ENCODE results near the gene PHF23. TPM values are rescaled to one million over a fixed set of nuclear protein-coding genes. Genes with fewer than 3 reads are reported as not detected.

Gene PHF23
- total and polyA plus RNA-seq, 12 donors: 16.1 to 25.0 (median 22.6) TPM

GRCh38 chr17:7258731-7259554, 19.7 kb upstream of the PHF23 start:
- no peak for TF ChIP-seq CTCF (IDR thresholded peaks at IDR 0.05)
- intact Hi-C loops (cut with DNase I): loop anchor here in 2 of 10 donors (10.0 kb wide), 2 partner anchors 306 to 316 kb away; partner anchors contain the start of genes CD68 (in 1 of the 2) and SENP3 (in 1 of the 2)
- Histone ChIP-seq H3K27ac (no peak overlapping the region), H3K27me3 (peaks cover 14 to 38% (median 35%) of the 10 kb centered on the region in 7 donors), H3K9me3 (no peaks in the 10 kb centered on the region), H3K4me1 (peaks cover 7 to 41% (median 29%) of the 10 kb centered on the region in 9 donors), H3K36me3 (peaks cover 0 to 59% (median 42%) of the 10 kb centered on the region in 9 donors), H3K4me3 (no peak overlapping the region)
- WGBS, 2 donors: 89 to 96% methylated on average over 7 of the region's 7 CpGs
- ATAC-seq (peak in 1 of 8 donors; percentile 20), DNase-seq (no peak)

- 89 to 91% methylated on average over 8 of the region's 8 CpGs for WGBS, 2 donors
- H3K4me1 ChIP-seq: peaks cover 5 to 36% (median 25%) of the 10 kb centered on the region in 9 donors
- TF ChIP-seq CTCF (IDR thresholded peaks at IDR 0.05): no peak
- peaks cover 0 to 67% (median 43%) of the 10 kb centered on the region in 9 donors for H3K36me3 ChIP-seq
- ATAC-seq (no peak), DNase-seq (no peak)
- no peaks in the 10 kb centered on the region for H3K9me3 ChIP-seq
- no peak overlapping the region for H3K27ac ChIP-seq
- no peak overlapping the region for H3K4me3 ChIP-seq
- intact Hi-C loops (cut with DNase I): loop anchor here in 2 of 10 donors (10.0 kb wide), 2 partner anchors 308 to 318 kb away; partner anchors contain the start of genes CD68 (in 1 of the 2) and SENP3 (in 1 of the 2)
- peaks cover 4 to 18% (median 15%) of the 10 kb centered on the region in 7 donors for H3K27me3 ChIP-seq
These were observed 17.7 kb upstream of the PHF23 start for GRCh38 chr17:7256766-7257456.

- ATAC-seq: no peak
- WGBS, 2 donors: 92 to 95% methylated on average over 4 of the region's 4 CpGs
- TF ChIP-seq CTCF (IDR thresholded peaks at IDR 0.05): no peak
- Histone ChIP-seq H3K27me3 (no peaks in the 10 kb centered on the region), H3K9me3 (no peaks in the 10 kb centered on the region), H3K4me1 (peaks cover 5 to 33% (median 26%) of the 10 kb centered on the region in 9 donors), H3K27ac (no peak overlapping the region), H3K36me3 (peaks cover 0 to 64% (median 43%) of the 10 kb centered on the region in 9 donors), H3K4me3 (no peak overlapping the region)
- no peak for DNase-seq
- intact Hi-C loops (cut with DNase I): loop anchor here in 3 of 10 donors (5.0 to 10.0 kb wide), 3 partner anchors 43 to 320 kb away; partner anchors contain the start of genes CD68 (in 1 of the 3) and SENP3 (in 1 of the 3)
These were observed 15.3 kb upstream of the PHF23 start for GRCh38 chr17:7254511-7254910.

- DNase-seq: no peak
- WGBS, 2 donors: 74 to 76% methylated on average over 5 of the region's 5 CpGs
- intact Hi-C loops (cut with DNase I): loop anchor here in 4 of 10 donors (2.0 to 10.0 kb wide), 5 partner anchors 28 to 322 kb away; partner anchors contain the start of genes CD68 (in 1 of the 4), SENP3 (in 1 of the 4) and SLC2A4 (in 1 of the 4)
- no peak for TF ChIP-seq CTCF (IDR thresholded peaks at IDR 0.05)
- peak overlapping the region in 9 of 10 donors; percentile 96 to 100 (median 99) for H3K27ac ChIP-seq
- H3K36me3 ChIP-seq: peaks cover 0 to 50% (median 35%) of the 10 kb centered on the region in 9 donors
- H3K27me3 ChIP-seq: no peaks in the 10 kb centered on the region
- peak overlapping the region; percentile 65 to 100 (median 90) for H3K4me3 ChIP-seq
- H3K9me3 ChIP-seq: no peaks in the 10 kb centered on the region
- H3K4me1 ChIP-seq: peaks cover 13 to 46% (median 37%) of the 10 kb centered on the region in 9 donors
- no peak for ATAC-seq
These were observed 13.8 kb upstream of the PHF23 start for GRCh38 chr17:7253082-7253481.

Measured in heart right ventricle (tissue), 16 donors.